Measurements from ENCODE around the gene SLC25A10.

Gene SLC25A10

GRCh38 chr17:81688616-81689015 lies 23.5 kb upstream of the SLC25A10 start:
- H3K9me3 ChIP-seq (ENCODE audit: control insufficient read depth in 1 of 2, low read length in 2 of 2): no peaks in the 10 kb centered on the region
- H3K4me3 ChIP-seq (ENCODE audit: low read depth in 1 of 2, low read length in 2 of 2): no peak overlapping the region
- H3K27ac ChIP-seq (ENCODE audit: low read length): no peak overlapping the region
- peaks cover 39 to 78% of the 10 kb centered on the region in 2 donors for H3K36me3 ChIP-seq (ENCODE audit: control insufficient read depth in 1 of 2, insufficient read depth in 2 of 2, low read length in 2 of 2)
- H3K4me1 ChIP-seq (ENCODE audit: control insufficient read depth in 1 of 2, insufficient read depth in 2 of 2, low read length in 2 of 2): peaks cover 9 to 13% of the 10 kb centered on the region in 2 donors
- H3K27me3 ChIP-seq (ENCODE audit: low read depth, low read length): no peaks in the 10 kb centered on the region

DNA sequence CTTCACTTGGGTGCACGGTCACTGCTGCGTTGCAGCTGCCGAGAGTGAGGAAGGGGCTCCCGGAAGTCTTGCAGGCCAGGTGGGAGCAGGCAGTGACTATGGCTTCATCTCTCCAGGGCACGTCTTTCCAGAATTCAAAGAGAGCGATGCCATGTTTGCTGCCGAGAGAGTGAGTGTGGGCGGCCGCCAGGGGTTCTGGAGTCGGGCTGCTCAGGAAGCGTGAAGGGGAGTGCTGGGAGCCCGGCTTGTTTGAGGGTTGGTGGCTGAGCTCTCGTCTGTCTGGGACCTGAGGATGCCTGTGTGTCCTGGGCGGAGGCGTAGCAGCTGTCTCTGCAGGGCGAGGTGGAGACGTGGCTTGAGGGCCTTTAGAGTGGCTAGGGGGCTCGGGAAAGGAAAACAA lies 22.0 kb upstream of the SLC25A10 start:
- H3K9me3 ChIP-seq (ENCODE audit: control insufficient read depth in 1 of 2, low read length in 2 of 2): no peaks in the 10 kb centered on the region
- peaks cover 52 to 88% of the 10 kb centered on the region in 2 donors for H3K36me3 ChIP-seq (ENCODE audit: control insufficient read depth in 1 of 2, insufficient read depth in 2 of 2, low read length in 2 of 2)
- no peak overlapping the region for H3K4me3 ChIP-seq (ENCODE audit: low read depth in 1 of 2, low read length in 2 of 2)
- peaks cover 3 to 7% of the 10 kb centered on the region in 2 donors for H3K4me1 ChIP-seq (ENCODE audit: control insufficient read depth in 1 of 2, insufficient read depth in 2 of 2, low read length in 2 of 2)
- H3K27ac ChIP-seq (ENCODE audit: low read length): no peak overlapping the region
- H3K27me3 ChIP-seq (ENCODE audit: low read depth, low read length): no peaks in the 10 kb centered on the region

DNA sequence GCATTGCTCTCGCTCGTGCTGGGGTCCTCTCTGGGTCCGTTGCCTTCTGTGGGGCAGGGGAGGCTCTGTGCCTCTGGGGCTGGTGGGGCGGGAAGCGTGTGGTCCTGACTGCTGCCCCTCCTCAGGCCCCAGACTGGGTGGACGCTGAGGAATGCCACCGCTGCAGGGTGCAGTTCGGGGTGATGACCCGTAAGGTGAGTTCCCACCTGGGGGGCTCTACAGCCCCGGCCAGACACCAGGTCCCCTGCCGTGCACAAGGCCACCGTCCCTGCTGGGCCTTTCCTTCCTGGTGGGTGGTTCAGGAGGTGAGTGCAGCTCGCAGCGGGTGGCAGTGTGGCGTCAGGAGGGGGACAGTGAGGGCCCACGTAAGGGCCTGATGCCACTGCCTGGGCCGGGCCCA lies 21.5 kb upstream of the SLC25A10 start:
- Histone ChIP-seq H3K4me1 (ENCODE audit: control insufficient read depth in 1 of 2, insufficient read depth in 2 of 2, low read length in 2 of 2) (peaks cover 0 to 2% of the 10 kb centered on the region in 2 donors), H3K36me3 (ENCODE audit: control insufficient read depth in 1 of 2, insufficient read depth in 2 of 2, low read length in 2 of 2) (peaks cover 55 to 93% of the 10 kb centered on the region in 2 donors), H3K27ac (ENCODE audit: low read length) (no peak overlapping the region), H3K9me3 (ENCODE audit: control insufficient read depth in 1 of 2, low read length in 2 of 2) (no peaks in the 10 kb centered on the region), H3K4me3 (ENCODE audit: low read depth in 1 of 2, low read length in 2 of 2) (no peak overlapping the region), H3K27me3 (ENCODE audit: low read depth, low read length) (no peaks in the 10 kb centered on the region)

GRCh38 chr17:81691196-81691595 lies 20.9 kb upstream of the SLC25A10 start:
- Histone ChIP-seq H3K27ac (ENCODE audit: low read length) (no peak overlapping the region), H3K36me3 (ENCODE audit: control insufficient read depth in 1 of 2, insufficient read depth in 2 of 2, low read length in 2 of 2) (peaks cover 54 to 99% of the 10 kb centered on the region in 2 donors), H3K27me3 (ENCODE audit: low read depth, low read length) (no peaks in the 10 kb centered on the region)

GRCh38 chr17:81691608-81692007 lies 20.5 kb upstream of the SLC25A10 start:
- no peaks in the 10 kb centered on the region for H3K9me3 ChIP-seq (ENCODE audit: control insufficient read depth in 1 of 2, low read length in 2 of 2)
- peaks cover 50 to 99% of the 10 kb centered on the region in 2 donors for H3K36me3 ChIP-seq (ENCODE audit: control insufficient read depth in 1 of 2, insufficient read depth in 2 of 2, low read length in 2 of 2)
- H3K27me3 ChIP-seq (ENCODE audit: low read depth, low read length): no peaks in the 10 kb centered on the region
- no peaks in the 10 kb centered on the region for H3K4me1 ChIP-seq (ENCODE audit: control insufficient read depth in 1 of 2, insufficient read depth in 2 of 2, low read length in 2 of 2)
- no peak overlapping the region for H3K27ac ChIP-seq (ENCODE audit: low read length)
- H3K4me3 ChIP-seq (ENCODE audit: low read depth in 1 of 2, low read length in 2 of 2): no peak overlapping the region

More at GRCh38 chr17:81691196-81691595, 20.9 kb upstream of the SLC25A10 start:
- no peaks in the 10 kb centered on the region for H3K4me1 ChIP-seq (ENCODE audit: control insufficient read depth in 1 of 2, insufficient read depth in 2 of 2, low read length in 2 of 2)
- H3K9me3 ChIP-seq (ENCODE audit: control insufficient read depth in 1 of 2, low read length in 2 of 2): no peaks in the 10 kb centered on the region
- no peak overlapping the region for H3K4me3 ChIP-seq (ENCODE audit: low read depth in 1 of 2, low read length in 2 of 2)

DNA sequence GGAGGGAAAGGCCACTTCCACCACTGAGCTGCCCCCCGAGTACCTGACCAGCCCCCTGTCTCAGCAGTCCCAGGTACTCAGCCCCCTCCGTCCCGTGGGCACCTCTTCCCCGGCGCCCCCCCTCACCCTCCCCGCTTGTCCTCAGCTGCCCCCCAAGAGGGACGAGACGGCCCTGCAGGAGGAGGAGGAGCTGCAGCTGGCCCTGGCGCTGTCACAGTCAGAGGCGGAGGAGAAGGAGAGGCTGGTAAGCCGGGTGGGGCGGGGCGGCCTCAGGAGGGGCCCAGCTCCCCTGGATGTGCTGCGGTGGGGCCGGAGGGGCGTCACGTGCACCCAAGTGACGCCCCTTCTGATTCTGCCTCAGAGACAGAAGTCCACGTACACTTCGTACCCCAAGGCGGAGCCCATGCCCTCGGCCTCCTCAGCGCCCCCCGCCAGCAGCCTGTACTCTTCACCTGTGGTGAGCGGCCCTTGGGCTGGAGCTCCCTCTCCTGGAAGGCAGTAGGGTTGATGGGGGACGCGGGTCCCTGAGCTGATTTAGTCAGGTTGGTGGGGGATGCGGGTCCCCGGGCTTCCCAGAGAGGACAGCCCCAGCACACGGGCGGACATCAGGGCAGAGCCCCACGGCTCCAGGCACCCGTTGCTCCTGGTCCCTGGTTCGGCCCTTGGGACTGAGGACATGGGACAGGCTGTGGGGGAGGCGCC lies 18.4 kb upstream of the SLC25A10 start:
- H3K4me1 ChIP-seq (ENCODE audit: control insufficient read depth in 1 of 2, insufficient read depth in 2 of 2, low read length in 2 of 2): no peaks in the 10 kb centered on the region
- H3K9me3 ChIP-seq (ENCODE audit: control insufficient read depth in 1 of 2, low read length in 2 of 2): no peaks in the 10 kb centered on the region
- no peak overlapping the region for H3K27ac ChIP-seq (ENCODE audit: low read length)
- no peaks in the 10 kb centered on the region for H3K27me3 ChIP-seq (ENCODE audit: low read depth, low read length)
- no peak overlapping the region for H3K4me3 ChIP-seq (ENCODE audit: low read depth in 1 of 2, low read length in 2 of 2)
- peaks cover 41 to 97% of the 10 kb centered on the region in 2 donors for H3K36me3 ChIP-seq (ENCODE audit: control insufficient read depth in 1 of 2, insufficient read depth in 2 of 2, low read length in 2 of 2)

GRCh38 chr17:81694810-81695209 lies 17.3 kb upstream of the SLC25A10 start:
- Histone ChIP-seq H3K4me3 (ENCODE audit: low read depth in 1 of 2, low read length in 2 of 2) (no peak overlapping the region), H3K36me3 (ENCODE audit: control insufficient read depth in 1 of 2, insufficient read depth in 2 of 2, low read length in 2 of 2) (peaks cover 36 to 95% of the 10 kb centered on the region in 2 donors), H3K9me3 (ENCODE audit: control insufficient read depth in 1 of 2, low read length in 2 of 2) (no peaks in the 10 kb centered on the region), H3K4me1 (ENCODE audit: control insufficient read depth in 1 of 2, insufficient read depth in 2 of 2, low read length in 2 of 2) (no peaks in the 10 kb centered on the region), H3K27me3 (ENCODE audit: low read depth, low read length) (no peaks in the 10 kb centered on the region), H3K27ac (ENCODE audit: low read length) (no peak overlapping the region)

DNA sequence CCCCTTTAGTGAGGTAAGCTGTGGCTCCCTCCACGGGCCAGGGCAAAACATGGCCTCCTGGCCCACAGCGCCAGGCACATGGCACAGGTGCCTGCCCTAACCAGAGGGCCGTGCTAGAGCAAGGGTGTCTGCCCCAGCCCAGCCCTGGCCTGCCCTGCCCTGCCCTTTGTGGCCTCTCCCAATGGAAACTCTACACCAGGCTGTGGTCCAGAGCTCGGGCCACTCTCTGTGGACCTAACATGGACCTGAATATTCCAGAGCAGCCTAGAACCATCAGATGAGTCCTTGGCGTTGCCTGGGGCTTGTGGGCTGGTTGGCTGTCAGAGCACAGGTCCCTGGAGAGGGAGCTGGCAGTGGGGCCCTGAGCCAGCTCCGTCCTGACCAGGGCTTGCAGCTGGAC lies 16.9 kb upstream of the SLC25A10 start:
- Histone ChIP-seq H3K27me3 (ENCODE audit: low read depth, low read length) (no peaks in the 10 kb centered on the region), H3K4me1 (ENCODE audit: control insufficient read depth in 1 of 2, insufficient read depth in 2 of 2, low read length in 2 of 2) (no peaks in the 10 kb centered on the region), H3K9me3 (ENCODE audit: control insufficient read depth in 1 of 2, low read length in 2 of 2) (no peaks in the 10 kb centered on the region), H3K4me3 (ENCODE audit: low read depth in 1 of 2, low read length in 2 of 2) (no peak overlapping the region), H3K27ac (ENCODE audit: low read length) (no peak overlapping the region), H3K36me3 (ENCODE audit: control insufficient read depth in 1 of 2, insufficient read depth in 2 of 2, low read length in 2 of 2) (peaks cover 36 to 91% of the 10 kb centered on the region in 2 donors)

GRCh38 chr17:81695801-81696200 lies 16.3 kb upstream of the SLC25A10 start:
- Histone ChIP-seq H3K36me3 (ENCODE audit: control insufficient read depth in 1 of 2, insufficient read depth in 2 of 2, low read length in 2 of 2) (peaks cover 36 to 90% of the 10 kb centered on the region in 2 donors), H3K9me3 (ENCODE audit: control insufficient read depth in 1 of 2, low read length in 2 of 2) (no peaks in the 10 kb centered on the region), H3K27me3 (ENCODE audit: low read depth, low read length) (no peaks in the 10 kb centered on the region), H3K4me1 (ENCODE audit: control insufficient read depth in 1 of 2, insufficient read depth in 2 of 2, low read length in 2 of 2) (peaks cover 0 to 4% of the 10 kb centered on the region in 2 donors), H3K4me3 (ENCODE audit: low read depth in 1 of 2, low read length in 2 of 2) (no peak overlapping the region), H3K27ac (ENCODE audit: low read length) (no peak overlapping the region)

DNA sequence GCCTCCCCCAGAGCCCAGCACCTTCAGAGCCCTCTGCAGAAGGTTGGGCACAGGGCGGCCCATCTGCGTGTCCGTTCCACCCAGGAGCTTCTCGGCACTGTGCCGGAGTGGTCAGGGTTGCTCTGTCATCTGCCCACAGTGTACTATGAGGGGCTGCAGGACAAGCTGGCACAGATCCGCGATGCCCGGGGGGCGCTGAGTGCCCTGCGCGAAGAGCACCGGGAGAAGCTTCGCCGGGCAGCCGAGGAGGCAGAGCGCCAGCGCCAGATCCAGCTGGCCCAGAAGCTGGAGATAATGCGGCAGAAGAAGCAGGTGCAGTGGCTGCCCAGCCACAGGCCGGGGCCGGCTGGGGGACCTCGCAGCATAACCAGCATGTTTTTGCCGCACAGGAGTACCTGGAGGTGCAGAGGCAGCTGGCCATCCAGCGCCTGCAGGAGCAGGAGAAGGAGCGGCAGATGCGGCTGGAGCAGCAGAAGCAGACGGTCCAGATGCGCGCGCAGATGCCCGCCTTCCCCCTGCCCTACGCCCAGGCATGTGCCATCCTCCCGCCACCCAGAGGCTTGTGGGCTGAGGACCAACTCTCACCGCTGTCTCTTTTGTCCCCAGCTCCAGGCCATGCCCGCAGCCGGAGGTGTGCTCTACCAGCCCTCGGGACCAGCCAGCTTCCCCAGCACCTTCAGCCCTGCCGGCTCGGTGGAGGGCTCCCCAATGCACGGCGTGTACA lies 15.7 kb upstream of the SLC25A10 start:
- Histone ChIP-seq H3K9me3 (ENCODE audit: control insufficient read depth in 1 of 2, low read length in 2 of 2) (no peaks in the 10 kb centered on the region), H3K27me3 (ENCODE audit: low read depth, low read length) (no peaks in the 10 kb centered on the region), H3K4me1 (ENCODE audit: control insufficient read depth in 1 of 2, insufficient read depth in 2 of 2, low read length in 2 of 2) (peaks cover 4 to 9% of the 10 kb centered on the region in 2 donors), H3K4me3 (ENCODE audit: low read depth in 1 of 2, low read length in 2 of 2) (no peak overlapping the region), H3K27ac (ENCODE audit: low read length) (no peak overlapping the region), H3K36me3 (ENCODE audit: control insufficient read depth in 1 of 2, insufficient read depth in 2 of 2, low read length in 2 of 2) (peaks cover 35 to 88% of the 10 kb centered on the region in 2 donors)

DNA sequence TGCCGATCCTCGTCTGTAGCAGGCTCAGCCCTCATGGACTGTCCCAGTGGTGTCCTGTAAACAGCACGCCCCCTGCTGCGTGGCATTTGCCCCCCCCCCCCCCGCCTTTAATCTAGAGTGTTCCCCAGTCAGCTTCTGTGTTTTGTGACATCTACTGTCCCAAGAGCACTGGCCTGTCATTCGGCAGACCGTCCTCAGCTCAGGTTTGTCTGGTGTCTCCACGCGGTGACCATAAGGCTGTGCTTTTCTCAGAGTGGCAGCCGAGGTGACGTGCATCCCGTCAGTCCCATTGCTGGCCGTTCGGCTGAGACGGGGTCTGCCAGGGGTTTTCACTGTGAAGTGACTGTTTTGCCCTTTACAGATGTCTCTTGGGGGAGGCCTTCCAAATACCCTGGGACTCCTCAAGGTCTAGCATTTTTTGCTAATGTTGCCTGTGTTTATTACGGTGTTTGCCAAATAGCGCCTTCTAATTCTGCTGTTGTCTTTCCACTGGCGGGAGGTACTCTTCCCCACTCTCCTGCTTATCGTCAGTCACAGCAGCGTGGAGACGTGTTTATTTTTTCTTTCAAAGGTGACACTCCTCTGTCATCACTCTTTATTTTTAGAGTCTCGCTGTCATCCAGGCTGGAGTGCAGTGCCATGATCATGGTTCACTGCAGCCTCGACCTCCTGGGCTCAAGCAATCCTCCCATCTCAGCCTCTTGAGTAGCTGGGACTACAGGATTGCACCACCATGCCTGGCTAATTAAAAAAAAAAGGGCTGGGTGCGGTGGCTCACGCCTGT lies 14.6 kb upstream of the SLC25A10 start:
- peaks cover 9 to 20% of the 10 kb centered on the region in 2 donors for H3K4me1 ChIP-seq (ENCODE audit: control insufficient read depth in 1 of 2, insufficient read depth in 2 of 2, low read length in 2 of 2)
- no peaks in the 10 kb centered on the region for H3K9me3 ChIP-seq (ENCODE audit: control insufficient read depth in 1 of 2, low read length in 2 of 2)
- H3K27ac ChIP-seq (ENCODE audit: low read length): no peak overlapping the region
- peaks cover 28 to 77% of the 10 kb centered on the region in 2 donors for H3K36me3 ChIP-seq (ENCODE audit: control insufficient read depth in 1 of 2, insufficient read depth in 2 of 2, low read length in 2 of 2)
- H3K27me3 ChIP-seq (ENCODE audit: low read depth, low read length): no peaks in the 10 kb centered on the region
- no peak overlapping the region for H3K4me3 ChIP-seq (ENCODE audit: low read depth in 1 of 2, low read length in 2 of 2)
